Renal cortex interstitium (tissue), 11 donors: ENCODE results near the gene SLC17A7. TPM values are rescaled to one million over a fixed set of nuclear protein-coding genes. Genes with fewer than 3 reads are reported as not detected.

Experiments
- DNase-seq, 11 donors: peaks; one replicate each; pipeline ENCODE4 v3.0.0-alpha.2; 2013; ENCODE audit warnings: low read depth in 9 of 11, low spot score in 4 of 11; ENCODE audit errors: extremely low read depth in 1 of 11
- polyA plus RNA-seq, 3 donors: library from polyadenylated mRNA; unstranded; fragments of 120-200 nt; gene quantifications; one replicate each; pipeline ENCODE4 v1.2.1, GENCODE V29; 2013; ENCODE audit not compliant: insufficient read length in 3 of 3

The SLC17A7 gene
- polyA plus RNA-seq, 3 donors = 0.19 to 0.47 (median 0.33) TPM

DNA sequence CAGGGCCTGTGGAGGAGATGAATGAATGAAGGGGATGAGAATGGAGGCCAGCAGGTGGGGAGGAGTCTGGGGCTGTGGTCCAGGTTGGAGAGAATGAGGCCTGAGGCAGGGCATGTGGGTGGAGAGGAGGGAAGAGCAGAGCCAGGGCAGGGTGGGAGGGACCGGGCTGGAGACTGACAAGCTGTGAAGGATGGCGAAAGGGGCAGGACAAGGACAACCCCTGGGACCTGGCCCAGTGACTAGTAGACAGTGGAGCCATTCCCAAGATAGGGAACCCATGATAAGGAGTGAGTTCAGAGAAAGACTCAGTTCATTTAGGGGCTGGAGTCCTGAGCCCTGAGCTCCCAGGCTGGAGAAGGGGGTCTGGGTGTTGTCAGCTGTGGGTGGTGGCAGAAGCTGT, 21.1 kb downstream of the SLC17A7 start:
- DNase-seq = no peak

DNA sequence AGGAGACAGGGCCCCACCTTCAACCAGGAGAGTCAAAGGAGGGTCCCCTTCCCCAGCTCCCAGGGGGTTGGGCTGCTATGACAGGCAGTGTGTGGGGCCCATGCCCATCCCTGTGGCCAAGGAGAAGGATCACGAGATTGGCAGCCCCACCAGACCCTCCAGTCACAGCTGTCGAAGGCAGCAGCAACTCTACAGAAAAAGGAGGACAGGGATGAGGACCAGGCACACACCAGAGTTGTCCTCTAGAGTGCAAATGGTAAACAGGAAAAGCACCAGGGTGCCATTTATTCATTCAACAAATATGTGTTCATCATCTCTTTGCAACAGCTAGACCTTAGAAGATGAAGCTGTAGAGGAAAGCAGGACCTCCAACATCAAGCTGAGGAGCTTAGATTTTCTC, 22.2 kb downstream of the SLC17A7 start:
- no peak for DNase-seq

DNA sequence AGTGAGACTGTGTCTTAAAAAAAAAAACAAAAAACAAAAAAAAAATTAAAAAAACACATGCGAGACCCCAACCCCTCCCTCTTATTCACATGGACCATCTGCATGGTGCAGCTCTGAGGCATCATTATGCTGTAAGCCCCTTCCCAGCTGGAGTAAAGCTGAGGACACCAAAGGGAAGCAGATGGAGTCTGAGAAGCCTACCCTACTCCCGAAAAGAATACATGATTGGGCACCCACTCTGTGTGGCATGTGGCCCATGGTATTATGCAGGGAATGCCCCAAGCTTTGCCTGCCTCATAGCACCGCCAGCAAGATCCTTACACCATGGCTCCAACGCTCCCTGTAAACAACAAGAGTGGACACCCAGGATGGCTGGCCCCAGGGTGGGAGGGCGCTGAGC, 22.8 kb downstream of the SLC17A7 start:
- no peak for DNase-seq

DNA sequence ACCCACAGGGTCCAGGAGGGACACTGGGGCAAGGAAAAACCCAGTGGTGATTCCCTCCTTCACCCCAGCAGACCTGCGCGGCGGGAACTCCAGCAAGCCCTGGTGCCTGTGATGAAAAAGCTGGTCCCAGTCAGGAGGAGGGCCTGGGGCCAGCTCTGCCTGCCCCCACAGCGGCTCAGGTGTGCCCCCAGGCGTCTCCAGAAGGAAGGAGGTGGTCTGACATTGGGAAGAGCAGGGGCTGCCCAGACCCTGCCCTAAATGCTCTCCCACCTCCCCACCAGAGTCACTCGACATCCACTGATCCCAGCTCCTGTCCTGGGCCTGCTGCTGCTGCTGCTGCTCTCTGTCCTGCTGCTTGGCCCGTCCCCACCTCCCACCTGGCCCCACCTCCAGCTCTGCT, 24.2 kb downstream of the SLC17A7 start:
- no peak for DNase-seq

DNA sequence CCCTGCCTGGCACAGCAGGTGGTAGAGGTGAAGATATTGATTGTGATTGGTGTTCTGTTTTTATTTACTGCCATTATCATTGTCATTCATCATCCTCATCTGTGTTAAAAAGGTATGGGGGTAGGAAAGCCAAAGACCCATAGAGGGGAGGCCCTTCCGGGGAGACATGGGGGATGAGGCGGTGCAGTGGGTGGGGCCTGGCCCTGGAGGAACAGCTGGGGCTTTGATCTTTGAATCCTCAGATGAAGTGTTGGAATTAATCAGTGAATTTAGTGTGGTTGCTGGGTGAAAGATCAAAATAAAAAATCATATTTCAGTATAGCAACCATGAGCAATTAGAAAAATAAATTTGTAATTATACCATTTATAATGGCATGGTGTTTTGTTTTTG, 25.5 kb downstream of the SLC17A7 start:
- no peak for DNase-seq

DNA sequence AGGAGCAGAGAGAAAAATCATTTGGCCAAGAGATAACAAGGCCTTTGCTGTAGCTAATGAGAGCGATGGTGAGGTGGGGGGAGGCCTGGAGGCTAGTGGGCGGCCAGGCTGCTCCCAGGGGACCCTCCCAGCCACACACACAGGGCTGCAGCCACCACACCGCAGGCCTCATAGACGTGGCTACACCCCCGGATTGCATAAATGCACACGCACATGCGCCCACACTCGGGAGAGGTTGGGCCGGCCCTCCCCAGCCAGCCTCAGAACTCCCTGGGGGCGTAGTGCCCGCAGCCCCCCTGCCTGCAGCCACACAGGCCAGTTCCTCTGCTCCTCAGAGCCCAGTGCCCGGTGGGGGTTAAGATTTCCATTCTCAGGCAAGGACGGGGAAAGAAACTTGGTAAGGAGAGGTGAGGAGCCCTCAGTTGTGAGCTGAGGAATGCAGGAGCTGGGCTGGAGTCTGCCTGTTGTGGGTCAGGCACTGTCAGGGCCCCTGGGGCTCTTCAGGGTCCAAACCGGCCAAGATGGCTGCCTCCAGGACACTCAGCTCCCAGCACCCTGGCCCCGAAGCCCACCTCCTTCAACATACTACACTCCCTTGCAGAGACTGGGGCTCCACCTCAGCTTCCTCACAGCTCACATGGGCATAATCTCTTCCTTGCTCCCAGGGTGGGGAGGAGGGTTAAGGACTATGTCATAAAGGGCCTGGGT, 26.1 kb downstream of the SLC17A7 start:
- no peak for DNase-seq

DNA sequence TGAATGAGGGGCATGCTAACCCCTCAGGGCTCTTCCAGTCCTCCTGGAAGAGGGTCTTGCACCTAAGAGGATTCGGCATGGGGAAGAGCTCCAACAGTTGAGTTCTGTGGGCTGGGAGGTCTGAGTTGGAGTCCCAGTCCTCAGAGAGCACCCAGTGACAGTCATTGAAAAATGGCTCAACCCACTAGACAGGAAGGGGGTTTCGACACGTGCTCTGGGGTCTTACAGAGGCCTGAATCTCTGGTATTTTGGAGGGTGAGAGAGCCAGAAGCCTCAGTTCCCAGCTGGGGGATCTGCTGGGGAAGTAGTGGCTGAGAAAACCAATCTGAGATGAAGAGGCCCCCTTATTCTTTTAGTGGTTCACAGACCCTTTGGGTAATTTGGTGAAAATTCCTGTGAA, 27.1 kb downstream of the SLC17A7 start:
- DNase-seq = no peak

DNA sequence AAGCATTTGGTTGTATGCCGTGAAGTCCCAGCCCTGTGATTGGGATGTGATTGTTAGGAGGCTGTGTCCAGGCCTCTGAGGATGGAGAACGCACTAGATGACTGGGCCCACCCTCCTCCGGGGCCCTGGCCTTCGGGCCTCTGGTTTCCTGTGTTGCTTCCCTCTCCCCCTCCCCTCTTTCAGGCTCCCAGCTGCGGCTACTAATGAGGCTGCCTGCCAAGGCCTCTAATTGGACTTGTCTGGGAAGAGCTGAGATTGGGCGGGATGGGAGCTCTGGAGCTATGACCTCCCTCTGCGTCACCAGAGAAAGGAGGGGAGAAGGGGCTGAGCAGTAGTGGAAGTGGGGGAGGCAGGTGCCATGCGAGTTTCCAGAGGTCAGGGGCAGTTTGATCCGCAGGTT, 28.0 kb downstream of the SLC17A7 start:
- DNase-seq = peak; percentile 61 to 85 (median 70)

DNA sequence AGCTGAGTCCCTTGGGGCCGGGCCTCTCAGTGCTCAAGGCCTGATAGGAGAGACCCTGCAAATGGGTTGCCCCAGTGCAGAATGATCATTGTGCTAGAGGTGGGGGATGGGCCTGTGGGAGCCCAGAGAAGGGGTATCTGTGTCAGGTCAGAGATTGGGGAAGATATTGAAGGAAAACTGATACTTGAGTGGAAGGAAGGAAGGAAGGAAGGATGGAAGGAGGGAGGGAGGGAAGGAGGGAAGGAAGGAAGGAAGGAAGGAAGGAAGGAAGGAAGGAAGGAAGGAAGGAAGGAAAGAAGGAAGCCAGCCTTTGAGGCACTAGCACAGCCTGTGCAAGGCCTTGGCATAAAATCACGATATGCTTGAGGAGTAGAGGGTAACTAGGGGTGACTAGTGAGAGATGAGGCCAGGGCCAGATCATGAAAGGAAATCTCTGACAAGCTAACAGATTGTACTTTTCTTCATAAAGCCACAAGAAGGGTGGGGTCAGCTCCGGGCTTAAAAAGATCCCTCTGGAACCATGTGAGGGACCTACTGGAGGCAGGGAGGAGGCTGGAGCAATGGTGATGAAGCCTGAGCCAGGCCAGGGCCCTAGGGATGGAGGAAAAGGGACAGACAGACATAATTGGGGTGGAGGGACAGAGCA, 29.5 kb downstream of the SLC17A7 start:
- no peak for DNase-seq

DNA sequence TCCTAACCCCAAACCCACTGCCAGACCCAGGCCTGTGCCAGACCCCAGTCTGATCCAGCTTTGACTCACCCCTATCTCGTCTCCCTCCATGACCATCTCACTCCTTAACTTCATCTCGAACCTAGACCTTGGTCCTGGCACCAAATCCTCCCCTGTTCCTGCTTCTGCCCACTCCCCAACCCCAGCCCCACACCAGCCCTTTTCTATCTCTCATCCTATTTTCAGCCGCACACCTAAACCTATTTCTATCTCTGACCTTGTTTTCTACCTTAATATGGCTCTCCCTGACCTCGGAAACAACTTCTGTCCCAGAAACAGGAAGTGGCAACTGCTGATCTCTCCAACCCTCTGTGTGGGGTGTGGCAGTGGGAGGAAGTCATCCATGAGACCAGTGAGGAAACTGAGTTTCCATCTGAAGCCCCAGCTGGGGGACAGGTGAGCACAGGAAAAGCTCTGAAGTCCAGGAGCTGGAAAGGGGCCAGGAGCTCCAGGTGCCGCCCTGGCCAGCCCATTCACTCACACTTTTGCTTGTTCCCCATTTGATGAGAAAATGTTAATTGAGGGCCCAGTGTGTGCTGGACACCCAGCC, 31.8 kb downstream of the SLC17A7 start:
- no peak for DNase-seq

DNA sequence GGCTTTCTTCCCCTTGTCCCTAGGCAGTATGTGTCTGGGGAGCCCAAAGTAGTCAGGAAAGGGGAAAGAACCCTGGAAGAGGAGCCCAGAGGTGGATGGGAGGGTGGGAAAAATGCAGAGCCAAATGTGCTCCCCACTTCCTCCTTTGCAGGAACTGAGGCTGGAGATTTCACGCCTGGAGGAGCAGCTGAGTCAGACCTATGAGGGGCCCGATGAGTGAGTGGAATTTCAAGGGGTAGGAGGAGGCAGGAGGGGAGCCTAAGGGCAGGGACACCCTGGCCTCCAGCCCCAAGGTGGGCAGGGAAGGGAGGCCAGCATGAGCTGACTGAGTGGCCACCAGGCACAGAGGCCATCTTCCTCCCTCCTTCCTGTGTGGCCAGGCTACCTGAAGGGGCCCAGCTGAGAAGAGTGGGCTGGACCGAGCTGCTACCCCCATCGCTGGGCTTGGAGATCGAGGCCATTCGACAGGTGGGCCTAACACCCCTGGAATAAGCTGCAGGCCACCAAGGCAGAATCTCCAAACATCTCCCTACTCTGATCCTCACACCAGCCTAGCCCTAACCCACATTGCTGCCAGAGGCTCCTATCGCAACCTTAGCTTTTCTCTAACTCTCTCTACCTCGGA, 32.4 kb downstream of the SLC17A7 start:
- no peak for DNase-seq

DNA sequence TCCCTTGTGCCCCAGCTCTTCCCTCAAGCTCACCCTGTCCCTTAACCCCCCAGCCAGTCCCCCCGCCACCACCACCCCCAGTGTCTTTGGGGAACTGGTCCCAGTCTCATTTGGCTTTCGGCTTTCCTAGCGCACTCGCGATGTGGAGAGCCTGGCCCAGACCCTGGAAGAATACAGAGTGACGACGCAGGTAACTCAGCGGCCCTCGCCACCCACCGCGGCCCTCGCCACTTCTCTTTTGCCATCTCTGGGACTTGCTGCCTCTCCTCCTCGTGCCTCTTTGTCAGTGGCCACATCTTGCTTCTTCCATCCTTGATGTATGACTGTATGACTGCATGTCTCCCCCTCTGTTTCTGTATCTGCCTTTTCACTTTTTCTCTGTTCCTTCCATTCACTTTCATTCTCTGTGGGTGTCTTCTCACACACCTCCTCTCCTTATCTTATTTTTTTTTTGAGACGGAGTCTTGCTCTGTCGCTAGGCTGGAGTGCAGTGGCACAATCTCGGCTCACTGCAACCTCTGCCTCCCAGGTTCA, 33.8 kb downstream of the SLC17A7 start:
- DNase-seq = no peak

DNA sequence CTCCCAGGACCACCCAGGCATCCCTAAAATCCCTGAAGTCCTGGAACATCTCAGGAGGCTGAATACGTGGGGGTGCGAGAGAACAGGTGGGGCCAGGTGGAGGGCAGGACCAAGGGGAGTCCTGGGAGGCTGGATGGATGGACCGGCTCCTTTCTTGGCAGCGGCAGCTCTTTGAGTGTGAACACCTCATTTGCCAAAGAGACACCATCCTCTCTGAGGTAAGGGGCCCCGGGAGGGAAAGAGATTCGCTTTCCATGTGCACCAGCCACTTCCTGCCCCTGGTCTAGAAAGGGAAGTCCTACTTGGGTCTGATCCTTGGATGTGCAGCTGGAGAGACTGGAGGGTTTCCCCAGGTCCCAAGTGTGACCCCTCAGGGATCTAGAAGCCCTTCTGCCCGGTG, 34.2 kb downstream of the SLC17A7 start:
- DNase-seq = no peak

DNA sequence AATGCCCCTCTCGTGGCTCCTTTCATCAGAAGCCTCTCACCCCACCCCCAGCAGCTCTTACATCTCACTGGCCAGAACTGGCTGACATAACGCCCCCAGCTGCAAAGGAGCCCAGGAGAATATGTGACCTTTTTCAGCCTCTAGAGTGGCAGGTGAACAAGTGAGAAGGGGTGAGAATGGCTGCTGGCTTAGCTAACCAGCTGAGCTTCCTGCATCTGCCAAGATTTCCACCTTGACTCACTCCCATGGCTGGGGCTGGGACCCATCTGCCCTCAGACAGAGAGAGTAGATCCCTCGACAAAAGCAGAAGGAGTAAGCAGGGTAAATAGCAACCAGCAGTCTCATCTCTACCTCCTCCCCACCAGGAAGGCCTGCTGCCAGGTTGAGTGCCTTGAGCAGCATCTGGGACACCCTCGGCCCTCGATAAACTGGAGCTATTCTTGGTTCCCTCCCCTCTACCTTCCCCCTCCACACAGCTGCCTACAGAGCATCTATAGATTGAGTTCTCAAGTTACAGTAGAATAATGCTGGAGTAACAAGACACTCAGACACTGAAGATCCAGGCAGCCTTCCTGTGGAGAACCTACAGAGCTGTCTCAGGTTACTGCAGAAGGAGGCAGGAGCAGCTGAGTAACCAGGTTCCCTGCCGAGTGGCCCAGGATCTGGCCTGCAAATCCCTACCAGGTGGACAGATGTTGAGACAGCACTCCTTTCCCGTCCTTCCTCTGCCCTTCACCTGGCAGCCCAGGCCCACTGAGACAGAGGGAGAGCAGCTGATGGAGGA, 37.7 kb downstream of the SLC17A7 start:
- DNase-seq = peak in 3 of 11 donors; percentile 41 to 76 (median 58)

DNA sequence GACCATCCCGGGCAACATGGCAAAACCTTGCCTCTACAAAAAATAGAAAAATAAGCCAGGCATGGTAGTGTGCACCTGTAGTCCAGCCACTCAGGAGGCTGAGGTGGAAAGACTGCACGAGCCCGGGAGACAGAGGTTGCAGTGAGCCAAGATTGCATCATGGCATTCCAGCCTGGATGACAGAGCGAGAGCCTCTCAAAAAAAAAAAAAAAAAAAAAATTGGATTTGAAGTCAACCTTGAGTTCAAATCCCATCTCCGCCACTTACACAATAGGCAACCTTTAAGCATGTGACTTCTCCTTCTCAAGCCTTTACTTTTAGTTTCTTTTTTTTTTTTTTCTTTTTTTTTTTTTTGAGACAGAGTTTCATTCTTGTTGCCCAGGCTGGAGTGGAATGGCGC, 41.3 kb downstream of the SLC17A7 start:
- no peak for DNase-seq

DNA sequence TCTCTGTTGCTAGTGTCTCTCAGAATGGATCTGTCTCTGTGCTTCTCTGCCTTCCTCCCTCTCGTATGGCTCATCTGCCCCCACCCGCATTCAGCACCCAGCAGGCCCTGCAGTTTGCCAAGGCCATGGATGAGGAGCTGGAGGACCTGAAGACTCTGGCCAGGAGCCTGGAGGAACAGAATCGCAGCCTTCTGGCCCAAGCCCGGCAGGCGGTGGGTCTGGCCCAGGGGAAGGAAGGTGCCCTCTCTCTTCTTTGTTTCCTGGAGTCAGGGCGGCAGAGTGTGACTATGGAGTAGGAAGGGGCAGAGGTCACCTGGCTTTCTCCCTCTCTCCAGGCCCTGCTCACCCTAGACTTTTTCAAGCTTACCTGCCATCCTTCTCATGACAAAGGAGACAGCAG, 42.4 kb downstream of the SLC17A7 start:
- no peak for DNase-seq

DNA sequence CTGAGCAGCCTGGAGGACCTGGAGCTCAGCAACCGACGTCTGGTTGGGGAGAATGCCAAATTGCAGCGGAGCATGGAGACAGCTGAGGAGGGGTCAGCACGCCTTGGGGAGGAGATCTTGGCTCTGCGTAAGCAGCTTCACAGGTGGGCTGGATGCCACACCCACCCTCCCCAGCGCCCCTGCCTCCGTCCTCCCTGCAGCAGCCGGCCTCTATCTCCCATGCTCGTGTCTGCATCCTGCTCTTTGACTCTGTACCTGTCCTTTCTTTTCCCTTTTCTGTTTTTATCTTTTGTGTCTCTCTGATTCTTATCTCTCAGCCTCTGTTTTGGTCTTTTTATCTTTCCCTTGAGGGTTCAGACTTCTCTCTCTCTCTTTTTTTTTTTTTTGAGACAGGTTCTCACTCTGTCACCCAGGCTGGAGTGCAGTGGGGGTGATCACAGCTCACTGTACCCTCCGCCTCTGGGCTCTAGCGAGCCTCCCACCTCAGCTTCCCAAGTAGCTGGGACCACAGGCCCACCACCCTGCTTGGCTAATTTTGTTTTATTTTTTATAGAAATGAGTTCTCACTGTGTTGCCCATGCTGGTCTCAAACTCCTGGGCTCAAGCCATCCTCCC, 43.2 kb downstream of the SLC17A7 start:
- no peak for DNase-seq

DNA sequence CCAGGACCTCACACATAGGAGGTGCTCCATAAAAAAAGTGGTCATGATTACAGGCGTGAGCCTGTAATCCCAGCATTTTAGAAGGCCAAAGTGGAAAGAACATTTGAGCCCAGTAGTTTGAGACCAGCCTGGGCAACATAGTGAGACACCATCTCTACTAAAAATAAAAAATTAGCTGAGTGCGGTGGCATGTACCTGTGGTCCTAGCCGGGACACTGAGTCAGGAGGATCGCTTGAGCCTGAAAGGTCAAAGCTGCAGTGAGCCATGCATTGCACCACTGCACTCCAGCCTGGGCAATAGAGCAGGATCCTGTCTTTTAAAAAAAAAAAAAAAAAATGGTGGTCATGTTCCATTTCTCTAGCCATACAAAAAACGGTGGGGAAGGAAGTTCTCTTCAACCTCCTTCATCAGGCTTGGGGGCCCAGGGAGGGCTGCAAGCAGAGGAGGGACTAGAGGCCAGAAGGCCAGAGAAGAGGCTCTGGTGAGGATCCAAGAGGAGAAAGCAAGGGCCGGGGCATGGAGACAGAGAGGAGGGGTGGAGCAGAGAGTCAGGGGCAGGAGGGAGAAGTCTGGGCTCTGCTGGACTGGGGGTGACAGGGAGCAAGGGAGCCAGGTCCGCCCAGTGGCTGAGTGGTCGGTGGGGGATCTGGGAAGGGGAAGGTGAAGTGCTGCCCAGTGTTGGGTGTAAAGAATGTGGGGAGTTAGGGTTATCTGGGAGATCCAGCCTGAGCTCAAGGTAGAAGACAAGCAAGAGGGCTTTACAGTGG, 44.4 kb downstream of the SLC17A7 start:
- no peak for DNase-seq
